GM19238 (cell line): ENCODE data around the gene PPP2R5A.

Experiments
- DNase-seq: peaks from one replicate; pipeline ENCODE4 v3.0.0; 2011; ENCODE audit warnings: low spot score; ENCODE audit not compliant: insufficient read length

The PPP2R5A gene

DNA sequence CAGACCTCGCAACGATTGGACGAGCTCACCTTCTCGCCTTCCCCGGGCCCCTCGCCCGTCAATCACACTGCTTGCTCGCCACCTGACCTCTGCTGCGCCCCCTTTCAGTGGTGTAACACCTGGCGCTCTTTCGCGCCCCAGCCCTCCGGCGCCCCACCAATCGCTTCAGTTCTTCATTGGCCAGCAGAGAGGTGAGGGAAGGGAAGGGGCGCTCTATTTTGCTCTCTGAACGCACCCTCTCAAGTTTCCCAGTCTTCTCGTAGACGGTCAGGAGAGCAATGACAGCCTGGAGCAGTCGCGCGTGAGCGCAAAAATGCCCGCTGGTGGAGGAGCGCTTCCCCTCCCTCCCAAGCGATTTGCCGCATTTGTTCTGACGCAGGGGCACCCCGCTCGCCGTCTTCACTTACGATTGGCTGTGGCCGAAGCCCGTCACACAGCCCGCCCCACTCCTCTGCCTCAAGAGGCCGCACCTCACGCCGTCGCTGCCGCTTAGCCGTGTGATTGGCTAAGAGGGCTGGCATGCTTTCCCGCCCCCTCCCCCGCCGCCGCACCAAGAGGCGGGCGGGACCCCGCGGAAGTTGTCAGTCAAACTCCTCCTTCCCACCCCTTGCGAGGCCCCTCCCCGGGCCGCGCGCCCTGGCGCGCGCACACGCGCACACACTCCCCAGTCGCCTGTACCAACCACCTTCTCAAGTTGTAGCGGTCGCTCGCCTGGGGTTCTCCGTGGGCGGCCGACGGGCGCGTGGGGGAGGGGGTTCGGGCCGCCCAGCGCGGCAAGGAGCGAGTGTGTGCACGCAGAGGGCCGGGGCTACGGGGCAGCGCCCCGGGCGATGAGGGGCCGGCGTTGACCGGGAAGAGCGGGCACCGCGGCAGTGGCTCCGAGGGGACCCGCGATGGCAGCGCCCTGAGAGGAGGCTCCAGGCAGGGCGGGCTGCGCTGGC, at the start of gene PPP2R5A:
PPP2R5A (plus strand) TSS at position 667 of the 941 bp plus-strand sequence. CDS start 701 bp downstream, outside the sequence.
- DNase-seq: peak; percentile 88

DNA sequence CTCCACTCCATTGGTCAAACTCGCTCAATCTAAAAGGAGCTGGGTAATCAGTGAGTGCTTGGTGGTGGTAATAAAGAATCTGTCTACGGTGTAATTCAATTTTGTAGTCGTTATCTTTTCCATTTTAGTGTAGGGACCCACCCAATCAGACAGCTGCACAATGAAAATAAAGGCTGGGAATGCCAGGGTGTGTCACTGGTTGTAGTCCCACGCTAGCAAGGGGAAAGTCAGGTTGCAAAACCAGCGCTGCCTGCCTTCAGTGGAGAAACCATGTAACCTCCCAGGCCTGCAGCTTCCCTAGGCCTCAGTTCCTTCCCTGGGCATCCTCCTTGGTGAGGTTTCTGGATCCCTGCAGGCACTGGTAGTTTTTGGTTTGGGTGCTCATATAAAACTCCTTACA, 49.4 kb upstream of the PPP2R5A start:
- DNase-seq: no peak

DNA sequence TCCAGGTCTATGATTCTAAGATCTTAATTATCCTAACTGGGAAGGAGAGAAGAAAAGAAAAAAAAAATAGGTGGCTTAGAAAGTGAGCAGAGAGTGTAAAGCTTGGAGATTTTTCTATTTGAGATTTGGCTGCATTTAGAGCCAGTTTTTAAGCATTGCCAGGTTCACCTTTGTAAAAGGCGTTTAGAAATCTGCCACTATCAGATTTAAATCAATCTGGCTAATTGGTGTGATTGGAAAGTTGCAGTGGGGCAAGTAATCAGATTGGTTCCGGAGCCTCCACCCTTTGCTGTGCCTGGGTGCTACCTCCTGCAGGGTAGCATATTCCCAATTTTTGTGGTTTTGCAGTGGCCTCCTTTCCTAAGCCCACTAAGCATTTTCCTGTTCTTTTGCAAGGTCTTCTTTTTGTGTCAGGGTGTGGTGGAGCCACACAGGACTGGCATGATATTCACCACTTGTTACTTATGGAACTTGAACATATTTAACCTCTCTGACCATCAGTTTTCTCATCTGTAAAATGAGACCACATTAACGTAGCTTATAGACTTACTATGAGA, 48.5 kb upstream of the PPP2R5A start:
- no peak for DNase-seq

DNA sequence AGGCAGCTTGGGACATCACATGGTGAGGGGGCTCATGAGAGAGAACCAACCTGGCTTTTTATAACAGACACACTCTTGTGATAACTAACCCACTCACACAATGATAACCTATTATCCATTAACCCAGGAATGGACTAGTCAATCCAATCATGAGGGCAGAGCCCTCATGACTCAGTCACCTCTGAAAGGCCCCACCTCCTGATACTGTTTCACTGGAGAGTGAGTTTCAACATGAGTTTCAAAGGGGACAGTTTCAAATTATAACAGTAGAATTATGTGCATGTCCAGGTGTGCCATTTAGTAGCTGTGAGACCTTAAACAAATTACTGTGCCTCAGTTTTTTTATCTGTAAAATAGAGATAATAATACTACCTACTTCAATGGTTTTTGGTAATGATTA, 47.6 kb upstream of the PPP2R5A start:
- peak; percentile 23 for DNase-seq

DNA sequence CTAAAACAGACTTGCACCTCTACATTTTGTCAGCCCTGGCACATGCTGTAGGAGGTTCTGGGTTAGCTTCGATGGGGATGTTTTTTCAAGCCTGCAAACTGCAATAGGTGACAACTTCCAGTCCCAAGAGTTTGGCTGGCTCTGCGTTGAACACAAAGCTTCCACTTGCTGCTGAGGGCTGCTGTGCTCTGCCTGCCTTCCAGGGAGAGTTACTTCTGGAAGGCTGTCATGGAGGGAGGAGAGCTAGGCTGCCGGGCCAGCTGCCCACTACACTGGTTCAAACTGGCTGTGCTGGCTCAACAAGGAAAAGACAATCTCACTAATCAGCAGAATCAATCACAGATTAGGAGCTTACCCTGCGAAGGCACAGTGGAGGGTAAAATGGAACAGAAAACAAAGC, 46.7 kb upstream of the PPP2R5A start:
- no peak for DNase-seq

DNA sequence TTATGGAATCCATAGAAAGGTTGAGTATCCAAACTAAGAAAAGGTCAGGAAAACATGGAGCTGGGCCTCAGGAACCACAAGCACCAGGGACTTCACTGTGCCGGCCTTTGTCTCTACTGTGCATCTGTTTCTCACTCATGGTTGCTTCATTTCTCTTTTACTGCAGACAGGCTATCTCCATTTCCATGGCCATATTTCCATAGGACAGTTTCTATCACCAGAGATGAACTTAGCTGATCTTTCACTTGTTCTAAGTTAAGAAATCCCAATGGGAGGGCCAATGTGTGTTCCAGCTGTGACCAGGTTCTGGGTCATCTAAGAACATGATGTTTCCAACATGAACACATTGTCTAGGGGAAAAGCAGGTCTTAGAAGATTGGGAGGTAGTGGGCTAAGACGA, 43.7 kb upstream of the PPP2R5A start:
- no peak for DNase-seq

DNA sequence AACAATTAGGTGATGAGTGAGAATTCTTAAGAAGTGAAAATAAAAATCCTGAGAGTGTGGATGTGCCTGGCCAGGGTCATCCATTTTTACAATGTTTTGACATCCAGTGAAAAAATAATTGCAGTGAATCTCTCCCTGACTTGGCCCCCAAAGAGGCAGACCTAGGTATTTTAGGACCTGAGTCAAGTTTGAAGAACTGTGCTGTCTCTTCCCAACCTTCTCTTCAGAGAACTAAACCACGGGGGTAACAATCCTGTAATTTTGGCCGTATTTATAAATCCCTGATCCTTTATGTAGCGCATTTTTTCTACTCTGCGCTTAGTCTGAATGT, 43.3 kb upstream of the PPP2R5A start:
- no peak for DNase-seq

DNA sequence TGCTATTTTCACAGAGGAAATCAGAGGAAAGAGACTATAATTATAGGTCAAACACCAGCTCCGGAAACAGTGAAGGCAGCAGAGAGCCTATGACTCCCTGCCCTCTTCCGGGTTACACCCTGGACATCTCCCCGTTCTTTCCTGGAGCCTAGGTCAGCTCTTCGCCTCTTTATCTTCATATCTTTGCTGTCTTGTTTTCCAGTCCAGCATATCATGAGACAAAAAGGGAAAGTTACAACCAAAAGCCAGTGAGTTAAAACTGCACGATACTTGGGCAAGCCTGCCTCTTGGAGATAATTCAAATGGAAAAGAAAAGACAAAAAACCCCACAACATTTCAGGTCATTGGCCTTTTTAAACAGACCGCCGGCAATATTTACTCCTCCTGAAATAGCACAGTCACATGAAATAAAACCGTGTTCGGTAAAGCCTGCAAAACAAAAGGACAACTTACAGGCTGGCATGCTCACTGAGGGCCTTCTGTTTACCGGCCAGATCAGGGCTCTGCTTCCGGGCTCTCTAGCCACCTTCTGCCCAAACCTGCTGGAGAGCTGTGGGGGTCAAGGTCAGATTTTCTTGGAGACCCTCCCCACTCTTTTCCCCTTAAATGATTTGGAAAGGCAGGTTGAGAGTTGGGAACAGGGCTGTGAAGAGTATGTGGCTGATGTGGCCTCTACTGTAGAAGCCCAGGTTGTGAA, 42.8 kb upstream of the PPP2R5A start:
- no peak for DNase-seq

DNA sequence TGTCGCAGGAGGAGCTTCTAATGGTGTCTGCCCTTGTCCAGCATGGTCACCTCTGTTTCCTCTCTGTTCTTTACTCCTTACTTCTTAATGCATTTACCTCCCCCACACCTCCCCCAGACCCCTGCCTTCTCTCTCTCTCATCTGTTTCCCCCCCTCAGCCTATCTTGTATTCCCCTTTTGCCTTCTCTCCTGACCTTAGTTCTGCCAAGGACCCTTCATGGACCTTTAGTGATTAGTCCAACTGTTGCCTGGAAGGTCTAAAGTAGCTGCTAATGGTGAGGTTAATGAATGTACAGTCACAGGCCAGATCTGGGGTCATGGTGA, 42.3 kb upstream of the PPP2R5A start:
- DNase-seq: no peak

DNA sequence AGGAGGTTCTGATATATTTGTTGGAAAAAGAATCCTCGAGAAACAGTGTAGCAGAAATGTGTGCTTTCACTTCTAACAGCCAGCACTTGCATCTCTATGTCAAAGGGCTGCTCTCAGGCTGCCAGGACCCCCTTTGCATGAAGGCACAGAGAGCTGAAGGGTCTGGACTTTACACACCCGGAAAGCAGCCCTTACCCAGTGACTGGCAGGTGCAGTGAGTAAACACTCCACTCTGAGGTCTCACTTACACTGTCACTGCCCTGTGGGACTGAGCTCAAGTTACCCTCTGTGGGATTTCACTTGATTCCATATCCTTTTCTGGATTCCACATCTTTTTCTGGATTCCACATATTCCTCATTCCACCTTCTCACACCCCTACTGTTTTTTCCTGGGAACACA, 40.8 kb upstream of the PPP2R5A start:
- DNase-seq: no peak

DNA sequence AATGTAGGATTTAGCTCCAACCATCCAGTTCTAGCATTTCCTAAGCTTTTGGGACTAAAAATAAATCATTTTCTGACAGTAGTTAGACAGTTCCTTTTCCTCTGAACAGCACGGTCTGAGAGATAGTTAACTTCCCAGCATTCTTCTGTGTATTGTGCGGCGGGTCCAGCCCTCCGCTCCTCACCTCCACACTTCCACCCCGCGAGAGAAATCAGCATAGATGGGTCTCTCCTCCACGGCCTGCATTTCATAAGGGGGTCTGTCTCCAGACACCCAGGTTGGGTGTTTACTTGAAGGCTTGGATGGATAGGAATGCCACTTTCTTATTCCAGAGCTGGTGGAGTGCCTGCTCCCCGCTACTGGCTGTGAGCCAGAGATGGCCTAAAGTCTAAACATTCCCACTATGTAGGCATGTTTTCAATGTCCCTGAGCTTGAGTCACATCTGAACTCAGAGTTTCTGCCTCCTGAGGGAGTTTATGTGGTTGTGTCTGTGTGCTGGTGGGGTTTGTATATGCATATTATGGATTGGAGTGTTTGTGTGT, 38.0 kb upstream of the PPP2R5A start:
- no peak for DNase-seq

DNA sequence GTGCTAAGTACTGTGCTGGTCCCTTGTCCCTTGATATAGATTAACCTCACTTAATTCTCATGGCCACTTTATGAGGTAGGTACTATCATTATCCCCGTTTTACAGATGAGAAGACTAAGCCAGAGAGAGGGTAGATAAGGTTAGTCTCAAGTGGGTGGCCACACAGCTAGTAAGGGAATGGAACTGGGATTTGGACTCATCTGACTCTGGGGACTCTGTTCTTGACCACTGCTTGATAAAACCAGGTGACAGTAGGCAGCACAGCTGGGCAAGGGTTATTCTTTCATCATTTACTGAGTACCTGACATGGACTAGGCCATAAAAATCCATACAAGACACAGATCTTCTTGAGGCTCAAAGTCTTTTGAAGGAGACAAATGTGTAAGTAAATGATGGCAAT, 37.2 kb upstream of the PPP2R5A start:
- no peak for DNase-seq

DNA sequence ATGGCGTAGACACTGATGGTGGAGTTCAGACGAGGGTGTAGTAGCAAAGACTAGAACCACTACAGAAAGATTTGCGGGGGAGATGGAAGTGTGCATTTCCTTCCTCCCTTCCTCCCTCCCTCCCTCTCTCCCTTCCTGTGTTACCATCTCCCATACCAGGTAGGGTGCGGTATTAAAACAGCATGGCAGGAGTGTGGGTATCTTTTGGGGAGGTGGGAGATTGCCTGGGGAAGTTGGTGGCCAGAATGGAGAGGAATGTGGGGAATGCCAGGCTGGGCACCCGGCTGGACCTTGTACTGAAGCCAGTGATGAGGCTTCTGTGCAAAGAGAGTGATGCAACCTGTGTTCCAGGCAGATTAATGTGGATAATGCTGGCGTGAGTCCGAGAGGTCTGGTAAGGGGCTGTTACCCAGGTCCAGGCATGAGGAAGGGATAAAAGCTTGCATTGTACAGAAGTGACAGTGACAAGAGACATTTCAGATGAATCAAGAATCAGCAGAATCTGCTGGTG, 30.3 kb upstream of the PPP2R5A start:
- no peak for DNase-seq

DNA sequence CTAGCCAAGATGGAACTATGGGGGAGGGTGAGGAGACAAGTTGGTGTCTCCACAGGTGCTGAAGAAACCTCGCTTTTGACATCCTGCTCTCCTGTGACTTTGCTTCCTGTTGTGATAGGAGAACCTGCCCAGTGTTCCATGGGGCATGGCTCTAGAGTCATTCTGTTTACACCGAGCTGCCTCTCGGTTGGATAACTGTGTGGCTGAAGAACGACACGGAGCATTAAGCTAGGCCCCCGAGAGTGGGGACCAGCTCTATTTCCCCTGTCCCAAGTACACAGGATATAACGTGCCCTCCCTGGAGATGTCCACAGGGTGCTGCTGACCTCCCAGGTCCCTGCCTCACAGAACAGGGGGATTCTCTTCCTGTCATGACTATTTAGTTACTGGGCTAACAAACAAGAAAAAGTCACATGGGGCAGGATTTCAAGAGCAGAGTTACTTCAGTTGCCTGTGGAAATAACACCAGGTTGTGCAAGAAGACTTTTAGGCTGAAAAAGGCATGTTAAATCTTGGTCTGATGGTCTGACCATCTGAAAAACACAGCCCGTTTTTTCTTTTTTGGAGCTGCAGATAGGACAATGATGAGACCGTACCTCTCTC, 29.4 kb upstream of the PPP2R5A start:
- DNase-seq: no peak

DNA sequence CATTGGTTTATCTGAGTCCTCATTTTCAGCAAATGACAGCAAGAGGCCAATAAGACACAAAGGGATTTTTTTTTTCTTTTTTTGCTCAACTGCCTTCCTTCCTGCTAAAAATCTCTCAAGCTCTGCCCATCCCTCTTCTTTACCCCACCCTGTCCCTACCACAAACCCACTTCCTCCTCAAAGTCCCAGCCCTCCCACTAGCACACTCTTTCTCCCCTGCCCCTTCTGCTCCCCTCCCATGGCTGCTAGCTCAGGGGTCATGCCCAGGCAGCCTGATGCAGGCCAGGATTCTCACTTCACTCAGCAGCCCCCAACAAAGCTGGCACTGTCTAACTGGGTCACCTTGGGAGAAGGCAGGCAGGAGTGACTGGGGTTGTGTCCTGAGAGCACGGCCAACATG, 28.8 kb upstream of the PPP2R5A start:
- no peak for DNase-seq

DNA sequence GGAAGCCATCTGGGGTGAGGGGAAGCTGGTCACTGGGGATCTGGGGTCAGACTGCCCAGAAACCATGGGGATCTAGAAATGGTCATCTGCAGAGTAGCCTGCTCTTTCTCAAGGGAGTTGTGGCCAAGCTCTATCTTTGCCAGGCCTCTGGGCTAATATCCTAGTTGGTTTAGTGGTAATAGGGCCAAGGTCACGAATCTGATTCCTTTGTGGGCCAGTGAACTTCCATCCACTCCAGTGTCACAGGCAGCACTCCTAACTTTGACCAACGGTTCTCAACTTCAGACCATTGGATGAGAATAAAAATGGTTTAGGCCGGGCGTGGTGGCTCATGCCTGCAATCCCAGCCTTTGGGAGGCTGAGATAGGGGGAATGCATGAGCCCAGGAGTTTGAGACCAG, 28.1 kb upstream of the PPP2R5A start:
- no peak for DNase-seq

DNA sequence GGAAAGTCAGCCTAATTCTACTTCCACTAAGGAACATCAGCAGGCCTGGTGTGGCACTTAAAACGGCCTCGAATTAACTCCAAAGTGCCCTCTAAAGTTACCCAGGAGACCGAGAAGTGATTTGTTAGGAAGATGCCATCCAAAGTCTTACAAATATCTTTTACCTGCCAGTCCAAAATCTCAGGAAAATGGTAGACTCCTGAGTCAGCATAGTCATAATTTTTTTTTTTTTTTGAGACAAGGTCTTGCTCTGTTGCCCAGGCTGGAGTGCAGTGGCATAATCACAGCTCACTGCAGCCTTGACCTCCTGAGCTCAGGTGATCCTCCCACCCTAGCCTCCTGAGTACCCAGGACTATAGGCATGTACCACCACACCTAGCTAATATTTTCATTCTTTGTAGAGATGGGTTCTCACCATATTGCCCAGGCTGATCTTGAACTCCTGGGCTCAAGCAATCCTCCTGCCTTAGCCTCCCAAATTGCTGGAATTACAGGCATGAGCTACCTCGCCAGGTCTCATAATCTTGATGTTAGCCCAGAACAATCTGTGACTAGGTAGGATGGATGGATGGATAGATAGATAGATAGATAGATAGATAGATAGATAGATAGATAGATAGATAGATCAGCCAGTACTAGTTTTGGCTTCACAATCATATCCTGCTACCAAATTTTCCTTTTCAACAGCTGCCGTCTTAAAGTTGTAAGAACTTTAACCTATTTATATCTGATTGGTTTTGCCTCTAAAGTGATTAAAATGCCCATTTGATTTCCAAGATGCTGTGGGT, 25.3 kb upstream of the PPP2R5A start:
- DNase-seq: no peak

DNA sequence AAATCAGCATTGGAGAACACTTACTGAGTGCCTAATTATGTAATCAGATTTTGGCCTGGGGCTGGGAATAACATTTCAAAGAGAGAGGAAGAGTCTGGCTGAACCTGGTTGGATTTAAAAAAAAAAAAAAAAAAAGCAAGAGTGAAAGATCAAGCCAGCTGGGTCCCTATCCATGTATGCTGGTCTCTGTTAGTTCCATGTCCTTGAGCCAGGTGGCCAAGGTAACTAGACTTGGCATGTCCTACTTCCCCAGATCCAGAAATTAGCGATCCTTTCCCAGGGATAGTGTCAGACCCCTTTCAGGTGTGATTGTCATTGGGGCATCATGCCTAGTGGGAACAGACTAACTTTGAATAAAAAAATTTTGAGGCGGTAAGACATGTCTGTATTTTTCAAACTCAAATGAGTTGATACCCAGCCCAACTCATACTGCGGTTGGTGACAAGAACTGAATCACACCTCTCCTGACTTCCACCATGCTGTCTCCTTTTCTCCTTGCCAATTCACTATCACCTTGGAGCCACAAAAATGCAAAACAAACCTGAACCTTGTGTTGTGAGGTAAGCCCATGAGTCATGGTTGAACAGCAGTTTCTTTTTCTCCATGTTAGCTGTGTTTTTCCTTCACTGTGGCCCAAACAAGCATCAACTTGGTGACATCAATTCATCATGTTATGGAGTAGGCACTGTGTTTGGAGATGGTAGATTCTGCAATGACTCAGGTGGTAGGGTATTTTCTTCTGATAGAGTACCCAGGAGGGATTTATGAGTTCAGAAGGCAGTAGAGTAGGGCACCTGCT, 24.5 kb upstream of the PPP2R5A start:
- no peak for DNase-seq

DNA sequence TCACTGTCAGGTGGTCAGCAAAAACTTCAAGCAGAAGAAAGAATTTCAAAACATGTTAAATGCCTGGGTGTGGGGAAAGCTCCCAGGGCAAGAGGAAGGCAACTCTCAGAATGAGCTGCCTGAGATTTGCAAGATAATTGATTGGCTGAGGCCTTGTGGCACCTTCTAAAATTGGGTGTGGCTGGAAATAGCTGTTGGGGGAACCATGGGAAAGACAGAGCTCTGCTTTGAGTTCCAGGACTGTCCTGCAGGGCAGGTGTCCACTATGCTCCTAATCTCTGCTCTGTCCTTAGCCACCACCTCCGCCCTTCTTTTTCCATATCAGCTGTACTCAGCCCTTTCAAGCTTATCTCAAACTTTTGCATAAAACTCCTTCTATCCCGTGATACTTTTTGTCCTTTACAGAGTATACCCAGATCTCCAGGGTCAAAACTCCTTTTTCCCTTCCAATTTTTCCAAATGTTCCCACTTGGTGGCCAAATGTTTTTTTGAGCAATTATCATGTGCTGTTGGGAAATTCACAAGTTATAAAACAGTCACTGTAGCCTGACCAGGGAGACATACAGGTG, 23.8 kb upstream of the PPP2R5A start:
- no peak for DNase-seq

DNA sequence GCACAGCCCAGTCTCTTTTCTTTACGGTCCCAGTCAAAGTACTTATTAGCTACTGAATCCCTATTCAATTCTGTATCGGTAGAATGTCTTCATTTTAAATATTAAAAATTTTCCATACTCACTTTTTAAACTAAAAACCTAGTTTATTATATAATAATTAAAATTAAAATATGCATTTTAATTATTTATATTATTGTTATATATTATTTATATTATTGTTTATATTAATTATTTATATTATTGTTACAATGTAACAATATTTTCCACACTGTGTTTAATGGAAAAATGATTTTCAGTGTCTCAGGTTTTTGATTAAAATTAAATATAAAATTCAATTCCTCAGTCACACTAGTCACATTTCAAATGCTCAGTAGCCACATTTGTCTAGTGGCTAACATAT, 18.2 kb upstream of the PPP2R5A start:
- no peak for DNase-seq
